Kidney tubule cell (primary cell): ENCODE results near the gene CYTH4.

ENCODE experiments used
- DNase-seq: peaks from one replicate; pipeline ENCODE4 v3.0.0-alpha.2; 2018; ENCODE audit warnings: low spot score

The CYTH4 gene

GRCh38 chr22:37330200-37331033, 48.1 kb downstream of the CYTH4 start:
- DNase-seq, result peak; percentile 95

- peak; percentile 65 for DNase-seq
These were observed 48.7 kb downstream of the CYTH4 start for GRCh38 chr22:37331034-37331428.

- peak; percentile 87 for DNase-seq
These were observed 49.7 kb downstream of the CYTH4 start for GRCh38 chr22:37331856-37332536.

- DNase-seq, result no peak
These were observed 51.6 kb downstream of the CYTH4 start for GRCh38 chr22:37333724-37334460.

DNA sequence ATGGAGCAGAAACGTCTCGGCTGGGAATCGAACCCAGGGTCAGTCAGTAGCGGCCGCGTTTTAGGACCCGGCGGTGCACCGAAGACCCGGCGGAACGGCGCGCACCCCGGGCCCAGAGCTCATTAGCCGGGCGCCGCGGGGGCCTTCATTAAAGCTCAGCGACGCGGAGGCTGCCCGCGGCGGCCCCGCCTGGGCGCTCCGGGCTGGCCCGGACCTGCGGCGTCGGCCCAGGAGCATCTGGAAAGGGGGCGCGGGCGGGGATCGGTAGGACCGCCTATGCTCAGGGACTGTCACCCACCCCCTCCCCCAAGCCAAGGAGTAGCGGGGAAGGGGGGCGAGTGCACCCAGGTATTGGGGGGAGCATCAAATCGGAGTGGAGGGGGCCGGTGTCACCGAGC, 52.2 kb downstream of the CYTH4 start:
- no peak for DNase-seq

DNA sequence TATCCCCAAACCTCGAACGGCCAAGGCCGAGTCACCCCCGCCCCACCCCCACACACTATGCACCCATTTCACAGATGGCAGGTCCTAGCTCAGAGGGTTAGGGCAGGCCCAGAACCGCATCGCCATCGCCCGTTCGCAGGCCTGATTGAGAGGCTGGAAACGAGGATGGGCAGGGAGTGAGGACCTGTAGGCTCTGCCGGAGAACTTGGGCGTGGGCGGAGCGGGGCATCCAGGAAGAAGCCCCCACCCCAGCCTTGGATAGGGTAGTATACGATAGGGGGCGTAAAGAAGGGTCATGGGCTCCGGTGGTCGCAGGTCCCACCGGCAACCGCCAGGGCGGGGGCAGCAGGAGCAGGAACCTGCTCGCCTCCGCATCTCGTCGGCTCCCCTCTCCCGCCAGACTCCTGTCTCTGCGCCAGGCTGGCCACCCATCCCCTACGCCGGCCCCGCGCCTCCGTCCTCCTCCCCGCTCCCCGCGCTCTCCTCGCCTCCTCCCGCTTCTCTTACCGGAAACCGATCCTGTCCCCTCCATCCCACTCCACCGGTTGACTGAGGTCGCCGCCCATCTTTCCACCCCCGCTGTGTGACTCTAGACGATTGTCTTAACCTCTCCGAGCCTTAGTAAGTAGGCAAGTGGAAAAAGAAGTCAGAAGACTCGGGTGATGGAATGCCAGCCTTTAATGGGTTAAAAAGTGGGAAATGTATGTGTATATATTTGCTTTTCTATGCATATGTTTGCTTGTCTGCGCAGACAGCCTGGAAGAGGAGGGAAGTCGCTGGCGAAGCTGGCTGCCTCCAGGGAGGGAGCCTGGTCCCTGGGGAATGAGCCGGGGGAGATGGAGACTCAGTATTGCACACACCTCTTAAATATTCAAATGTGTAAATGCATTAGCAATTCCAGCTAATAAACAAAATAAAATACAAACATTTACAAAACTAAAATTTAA, 52.8 kb downstream of the CYTH4 start:
- no peak for DNase-seq

GRCh38 chr22:37335806-37336199, 53.5 kb downstream of the CYTH4 start:
- DNase-seq, result no peak

DNA sequence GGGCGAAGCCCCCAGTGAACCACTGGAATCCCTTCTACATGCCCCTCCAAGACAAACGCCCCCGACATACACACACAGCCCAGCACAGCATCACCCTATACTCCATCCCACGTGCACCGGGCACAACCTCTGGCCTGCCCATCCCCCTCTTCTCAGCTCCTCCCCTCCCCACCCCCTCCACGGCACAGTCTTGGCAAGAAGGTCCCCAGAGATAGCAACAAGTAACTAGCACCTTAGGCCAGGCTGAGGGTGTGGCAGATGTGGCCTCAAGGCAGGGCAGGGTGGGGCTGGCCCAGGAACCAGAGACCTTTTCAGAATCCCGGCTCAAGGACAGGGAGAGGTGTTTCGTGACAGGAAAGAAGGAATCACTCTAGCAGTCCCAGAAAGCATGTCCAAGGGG, 54.3 kb downstream of the CYTH4 start:
- no peak for DNase-seq

- DNase-seq, result peak; percentile 35
These were observed 55.1 kb downstream of the CYTH4 start for GRCh38 chr22:37337204-37337943.

GRCh38 chr22:37338539-37339246, 56.4 kb downstream of the CYTH4 start:
- no peak for DNase-seq

DNA sequence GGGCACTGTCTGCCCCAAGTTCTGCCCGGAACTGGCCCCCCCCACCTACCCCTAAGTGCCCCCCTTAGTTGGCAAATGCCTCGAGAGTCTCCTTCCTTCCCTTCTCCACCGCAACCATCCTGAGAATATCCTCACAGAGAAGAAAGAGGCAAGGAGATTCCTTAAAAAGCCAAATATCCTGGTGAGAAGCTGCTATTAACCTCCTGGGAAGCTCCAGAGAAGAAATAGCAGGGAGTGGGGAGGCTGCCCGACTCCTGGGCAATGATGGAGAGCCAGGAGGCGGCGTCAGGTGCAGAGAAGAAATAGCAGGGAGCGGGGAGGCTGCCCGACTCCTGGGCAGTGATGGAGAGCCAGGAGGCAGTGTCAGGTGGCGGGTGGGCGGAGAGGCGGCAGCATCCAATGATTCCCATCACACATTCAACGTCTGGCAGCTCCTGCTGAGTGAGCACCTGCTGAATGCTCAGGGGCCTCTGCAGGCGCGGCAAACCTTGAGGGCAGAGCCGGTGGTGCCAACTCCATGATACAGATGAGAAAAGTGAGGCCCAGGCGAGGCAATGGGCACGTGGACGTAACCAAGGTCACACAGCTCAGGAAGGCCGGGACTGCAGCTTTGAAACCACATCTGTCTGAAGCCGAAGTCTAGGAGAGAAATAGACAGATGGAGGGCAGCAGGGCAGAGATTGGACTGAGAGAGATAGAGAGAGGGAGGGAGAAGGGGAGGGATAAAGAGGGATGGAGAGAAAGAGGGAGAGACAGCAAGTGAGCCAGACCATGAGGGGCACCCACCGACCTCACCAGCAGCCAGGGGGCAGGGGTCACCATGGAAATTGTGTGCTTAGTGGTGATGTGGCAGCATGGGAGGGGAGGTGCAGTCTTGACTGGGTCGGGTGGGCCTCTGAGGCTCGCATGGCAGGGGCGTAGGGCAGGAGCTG, 58.3 kb downstream of the CYTH4 start:
- DNase-seq, result no peak

DNA sequence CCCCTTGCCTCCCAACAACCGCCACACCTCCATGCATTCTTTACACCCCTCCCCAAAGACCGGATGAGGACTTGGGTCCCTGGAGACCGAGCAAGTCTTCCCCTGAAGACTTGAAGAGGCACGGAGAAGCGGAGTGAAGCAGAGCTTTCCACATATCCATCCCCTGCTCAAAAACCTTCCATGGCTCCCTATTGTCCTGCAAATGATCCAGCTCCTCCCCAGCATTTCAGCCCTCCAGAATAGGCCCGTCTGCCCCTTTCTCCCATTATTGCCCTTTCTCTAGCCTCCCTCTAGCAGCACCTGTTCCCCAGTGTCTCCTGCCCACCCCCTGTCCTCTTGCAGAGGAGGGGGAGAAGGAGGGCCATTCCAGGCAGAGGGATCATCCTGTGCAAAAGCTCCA, 59.8 kb downstream of the CYTH4 start:
- no peak for DNase-seq

DNA sequence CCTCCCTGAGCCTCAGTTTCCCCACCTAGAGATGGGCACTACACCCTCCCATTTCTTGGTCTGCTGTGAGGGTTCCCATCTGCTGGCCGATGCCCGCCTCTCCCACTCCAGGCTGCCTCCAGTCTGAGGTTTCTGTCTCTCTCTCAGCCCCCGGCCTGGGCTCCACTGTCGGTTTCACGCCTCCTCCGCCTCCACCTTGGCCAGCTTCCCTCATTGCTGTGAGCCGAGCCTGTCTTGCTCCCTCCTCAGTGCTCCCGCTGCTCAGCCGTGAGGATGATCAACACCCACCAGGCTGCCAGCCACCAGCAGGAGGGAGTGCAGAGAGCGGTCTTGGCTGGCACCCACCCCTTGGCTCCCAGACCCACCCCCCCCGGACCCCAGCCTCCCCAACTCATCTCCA, 61.0 kb downstream of the CYTH4 start:
- DNase-seq, result no peak

DNA sequence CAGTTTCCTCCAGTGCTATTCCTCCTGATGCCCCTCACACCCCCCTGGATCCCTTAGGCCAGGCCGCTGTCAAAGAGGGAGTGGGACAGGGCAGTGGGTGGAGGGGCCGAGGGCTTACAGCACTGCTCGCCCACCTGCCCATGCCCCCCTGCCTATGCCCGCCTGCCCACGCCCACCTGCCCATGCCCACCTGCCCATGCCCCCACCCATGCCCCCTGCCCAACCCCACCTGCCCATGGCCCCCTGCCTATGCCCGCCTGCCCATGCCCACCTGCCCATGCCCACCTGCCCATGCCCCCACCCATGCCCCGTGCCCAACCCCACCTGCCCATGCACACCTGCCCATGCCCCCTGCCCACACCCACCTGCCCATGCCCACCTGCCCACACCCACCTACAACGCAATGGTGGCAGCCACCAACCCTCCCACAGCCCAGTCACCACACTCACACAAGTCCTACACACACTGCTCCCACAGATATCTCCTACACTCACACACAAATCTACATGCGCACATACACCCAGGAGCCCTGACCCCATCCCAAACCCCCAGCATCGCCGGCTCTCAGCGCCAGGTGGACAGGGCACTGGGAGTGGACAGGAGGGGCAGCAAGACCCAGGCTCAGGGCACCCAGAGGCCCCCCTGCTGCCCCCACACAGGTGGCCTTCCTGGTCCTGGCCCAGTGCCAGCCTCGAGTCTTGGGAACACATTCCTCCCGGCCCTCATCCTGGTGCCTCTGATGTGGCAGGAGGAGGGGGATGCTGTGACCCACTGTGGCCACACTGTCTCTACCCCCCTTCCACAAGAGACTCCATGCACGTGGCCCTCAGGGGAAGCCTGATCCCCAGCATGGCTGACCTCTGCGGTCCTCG, 61.8 kb downstream of the CYTH4 start:
- DNase-seq, result no peak

DNA sequence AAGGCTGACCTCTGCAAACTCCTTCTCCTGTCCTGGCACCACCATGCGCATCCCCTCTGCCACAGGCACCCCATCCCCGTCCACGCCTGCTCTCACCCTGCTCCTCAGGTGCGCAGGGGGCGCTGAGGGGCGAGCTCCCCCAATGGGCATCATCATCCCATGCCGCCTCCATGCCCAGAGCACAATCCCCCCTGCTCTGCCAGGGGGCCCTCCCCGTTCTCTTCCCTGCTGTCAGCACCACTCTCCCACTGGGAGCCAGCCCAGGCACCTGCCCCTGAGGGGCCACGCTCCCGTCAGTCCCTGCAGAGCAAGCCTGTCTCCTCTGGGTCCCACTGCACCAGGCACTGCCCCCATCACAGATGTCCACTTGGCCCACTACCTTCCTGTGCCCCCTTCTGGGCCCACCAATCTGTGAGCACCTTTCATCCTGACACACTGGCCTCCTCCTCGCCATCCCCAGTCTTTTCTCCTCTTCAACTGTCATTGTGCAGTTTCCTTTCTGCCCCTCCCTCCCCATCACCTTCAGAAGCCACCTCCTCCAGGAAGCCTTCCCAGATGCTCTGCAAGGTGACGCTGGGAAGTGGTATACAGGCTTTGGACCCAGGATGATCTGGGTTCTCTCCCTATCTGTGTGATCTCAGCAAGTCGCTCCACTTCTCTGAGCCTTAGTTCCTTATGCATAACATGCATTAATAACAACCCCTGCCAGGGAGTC, 62.6 kb downstream of the CYTH4 start:
- DNase-seq, result no peak

- DNase-seq, result peak; percentile 39
These were observed 63.7 kb downstream of the CYTH4 start for GRCh38 chr22:37345863-37346504.

DNA sequence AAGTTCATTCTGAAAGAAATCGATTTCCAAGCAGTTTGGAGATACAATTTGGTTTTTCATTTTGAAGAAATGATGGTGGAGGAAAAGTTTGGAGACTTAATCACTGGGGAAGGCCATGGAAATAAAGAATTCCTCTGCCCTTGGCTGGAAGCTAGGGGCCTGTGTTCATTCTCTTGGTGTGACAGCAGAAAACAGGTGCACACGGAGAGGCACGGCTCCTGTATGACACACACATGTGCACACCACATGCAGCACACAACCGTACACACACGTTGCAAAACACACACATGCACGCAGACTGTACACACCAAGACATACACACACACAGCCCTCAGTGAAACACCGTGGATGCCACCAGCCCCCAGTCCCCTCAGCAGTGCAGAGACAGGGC, 64.2 kb downstream of the CYTH4 start:
- no peak for DNase-seq
